ENCODE results near the gene CSNK2A2. TPM values are rescaled to one million over a fixed set of nuclear protein-coding genes. Genes with fewer than 3 reads are reported as not detected.

The CSNK2A2 gene
- total and polyA plus RNA-seq, 2 donors (not counting 3 experiments of a cell fraction or from before 2014, with no cell fraction given): 43.3 to 125 TPM

GRCh38 chr16:58218786-58219185 is 20.9 kb upstream of the CSNK2A2 start:
- Histone ChIP-seq H2AFZ (ENCODE audit: low read depth, low read length) (no peak overlapping the region), H3K4me2 (ENCODE audit: insufficient read depth, low read length) (no peak overlapping the region), H3K27me3 (ENCODE audit: control insufficient read depth in 2 of 2, insufficient read depth in 2 of 2, low read length in 2 of 2) (peaks cover 7 to 14% of the 10 kb centered on the region in 2 experiments), H3K4me3 (replicated peaks in 1 of 3; ENCODE audit: insufficient read depth in 1 of 3, low read depth in 1 of 3, low read length in 3 of 3) (no peak overlapping the region), H4K20me1 (replicated peaks; ENCODE audit: control insufficient read depth, extremely low read depth, insufficient read depth, low read length) (no peaks in the 10 kb centered on the region), H3K9me1 (replicated peaks; ENCODE audit: control insufficient read depth, extremely low read depth, insufficient read depth, low read length) (no peaks in the 10 kb centered on the region), H3K36me3 (ENCODE audit: control insufficient read depth in 2 of 2, extremely low read depth in 1 of 2, insufficient read depth in 2 of 2, low read length in 2 of 2) (no peaks in the 10 kb centered on the region), H3K27ac (ENCODE audit: insufficient read depth, low read depth, low read length) (no peak overlapping the region), H3K9me3 (replicated peaks; ENCODE audit: control insufficient read depth, insufficient read depth, low read length) (no peaks in the 10 kb centered on the region), H3K4me1 (ENCODE audit: control insufficient read depth, extremely low read depth, insufficient read depth, low read length) (no peaks in the 10 kb centered on the region), H3K79me2 (ENCODE audit: control insufficient read depth, insufficient read depth, low read length) (no peaks in the 10 kb centered on the region), H3K9ac (replicated peaks; ENCODE audit: extremely low read depth, insufficient read depth, low read length) (no peak overlapping the region)
- TF ChIP-seq POLR2AphosphoS5 (IDR thresholded peaks at IDR 0.05; ENCODE audit: insufficient read depth, low read depth, low read length) (no peak), GATA2 (IDR thresholded peaks at IDR 0.05; ENCODE audit: insufficient read depth, insufficient read length, low read depth, low read length) (no peak), FOS (IDR thresholded peaks at IDR 0.05; ENCODE audit: borderline replicate concordance, insufficient read depth, low read length) (no peak)
- no TSS peak for BruUV-seq (replicated peaks)
- dilution Hi-C loops (cut with MboI; ENCODE audit: extremely low pct_ligation_motif_present, low sequenced_read_pairs) (no loop called here), intact Hi-C loops (cut with micrococcal nuclease) (no loop called here)
- POLR2A ChIA-PET: no interaction called here
- no peak for FAIRE-seq
- CTCF ChIA-PET: no interaction called here
- DNase-seq (ENCODE audit: low read depth, low spot score): no peak

- Histone ChIP-seq H3K9me3 (replicated peaks; ENCODE audit: control insufficient read depth, insufficient read depth, low read length) (no peaks in the 10 kb centered on the region), H3K4me3 (replicated peaks in 1 of 3; ENCODE audit: insufficient read depth in 1 of 3, low read depth in 1 of 3, low read length in 3 of 3) (no peak overlapping the region), H4K20me1 (replicated peaks; ENCODE audit: control insufficient read depth, extremely low read depth, insufficient read depth, low read length) (no peaks in the 10 kb centered on the region), H3K27me3 (ENCODE audit: control insufficient read depth in 2 of 2, insufficient read depth in 2 of 2, low read length in 2 of 2) (peaks cover 7 to 19% of the 10 kb centered on the region in 2 experiments), H2AFZ (ENCODE audit: low read depth, low read length) (no peak overlapping the region), H3K9ac (replicated peaks; ENCODE audit: extremely low read depth, insufficient read depth, low read length) (no peak overlapping the region), H3K9me1 (replicated peaks; ENCODE audit: control insufficient read depth, extremely low read depth, insufficient read depth, low read length) (no peaks in the 10 kb centered on the region), H3K4me1 (ENCODE audit: control insufficient read depth, extremely low read depth, insufficient read depth, low read length) (no peaks in the 10 kb centered on the region), H3K4me2 (ENCODE audit: insufficient read depth, low read length) (no peak overlapping the region), H3K79me2 (ENCODE audit: control insufficient read depth, insufficient read depth, low read length) (no peaks in the 10 kb centered on the region), H3K36me3 (ENCODE audit: control insufficient read depth in 2 of 2, extremely low read depth in 1 of 2, insufficient read depth in 2 of 2, low read length in 2 of 2) (no peaks in the 10 kb centered on the region), H3K27ac (ENCODE audit: insufficient read depth, low read depth, low read length) (no peak overlapping the region)
- DNase-seq (ENCODE audit: low read depth, low spot score) (no peak), FAIRE-seq (no peak)
- CTCF ChIA-PET: interaction anchor here (1.3 kb wide), 1 partner anchor 10 kb away, joined by 3 read pairs; no protein-coding TSS in a partner anchor
- BruUV-seq (replicated peaks): no TSS peak
- dilution Hi-C loops (cut with MboI; ENCODE audit: extremely low pct_ligation_motif_present, low sequenced_read_pairs) (no loop called here), intact Hi-C loops (cut with micrococcal nuclease) (no loop called here)
- TF ChIP-seq MYC (IDR thresholded peaks at IDR 0.05; ENCODE audit: low read depth, low read length) (no peak), MAX (IDR thresholded peaks at IDR 0.05; ENCODE audit: insufficient read depth, insufficient read length) (no peak), JUN (IDR thresholded peaks at IDR 0.05; ENCODE audit: borderline replicate concordance, insufficient read depth, insufficient read length, low read depth) (no peak), POLR2A (IDR thresholded peaks at IDR 0.05; ENCODE audit: low read depth, low read length) (no peak), POLR2AphosphoS5 (IDR thresholded peaks at IDR 0.05; ENCODE audit: insufficient read depth, low read depth, low read length) (no peak), CTCF (IDR thresholded peaks at IDR 0.05; ENCODE audit: extremely low read depth in 1 of 2, insufficient read depth in 1 of 2, low read depth in 1 of 2, low read length in 2 of 2) (no peak), GATA2 (IDR thresholded peaks at IDR 0.05; ENCODE audit: insufficient read depth, insufficient read length, low read depth, low read length) (no peak), FOS (IDR thresholded peaks at IDR 0.05; ENCODE audit: borderline replicate concordance, insufficient read depth, low read length) (no peak), EZH2 (IDR thresholded peaks at IDR 0.05; ENCODE audit: borderline replicate concordance, low read depth, low read length, severe bottlenecking) (no peak)
- POLR2A ChIA-PET: no interaction called here
Observed at GRCh38 chr16:58217311-58217925, 19.5 kb upstream of the CSNK2A2 start.

Measured in endothelial cell of umbilical vein (primary cell).